Hepatocyte (in vitro differentiated cells): Measurements from ENCODE around the gene INTS11. TPM values are rescaled to one million over a fixed set of nuclear protein-coding genes. Genes with fewer than 3 reads are reported as not detected.

ENCODE experiments used
- DNase-seq: peaks from one replicate; pipeline ENCODE4 v3.0.0-alpha.2; 2016; ENCODE audit warnings: low spot score
- H2AFZ ChIP-seq: fragments of 200-600 bp; sonication (generic); 2 replicates; pipeline ENCODE4 v1.6.0; 2016; ENCODE audit warnings: antibody characterized with exemption, mild to moderate bottlenecking
- H3K27ac ChIP-seq: fragments of 200-600 bp; sonication (generic); 2 replicates; pipeline ENCODE4 v1.5.1; 2016; ENCODE audit warnings: mild to moderate bottlenecking
- H3K27me3 ChIP-seq: fragments of 200-600 bp; sonication (generic); 2 replicates; pipeline ENCODE4 v1.6.1; 2016
- H3K36me3 ChIP-seq: fragments of 200-600 bp; sonication (generic); replicated peaks from 2 replicates; pipeline ENCODE4 v1.5.1; 2016; ENCODE audit warnings: low read depth; ENCODE audit not compliant: insufficient read depth
- H3K4me1 ChIP-seq: fragments of 200-600 bp; sonication (generic); 2 replicates; pipeline ENCODE4 v1.5.1; 2016; ENCODE audit warnings: mild to moderate bottlenecking, moderate library complexity; ENCODE audit not compliant: insufficient read depth
- H3K4me2 ChIP-seq: fragments of 200-600 bp; sonication (generic); 2 replicates; pipeline ENCODE4 v1.6.0; 2016
- H3K4me3 ChIP-seq: fragments of 200-600 bp; sonication (generic); 2 replicates; pipeline ENCODE4 v1.5.1; 2016; ENCODE audit warnings: mild to moderate bottlenecking
- H3K79me2 ChIP-seq: fragments of 200-600 bp; sonication (generic); 2 replicates; pipeline ENCODE4 v1.6.0; 2017; ENCODE audit warnings: mild to moderate bottlenecking
- H3K9me2 ChIP-seq: fragments of 200-600 bp; sonication (generic); replicated peaks from 2 replicates; pipeline ENCODE4 v1.6.0; 2017; ENCODE audit warnings: mild to moderate bottlenecking; ENCODE audit not compliant: insufficient read depth
- H3K9me3 ChIP-seq: fragments of 200-600 bp; sonication (generic); 2 replicates; pipeline ENCODE4 v1.5.1; 2016; ENCODE audit warnings: low read depth, mild to moderate bottlenecking
- H4K20me1 ChIP-seq: fragments of 200-600 bp; sonication (generic); 2 replicates; pipeline ENCODE4 v1.6.0; 2016; ENCODE audit warnings: mild to moderate bottlenecking; ENCODE audit not compliant: insufficient read depth, poor library complexity, severe bottlenecking
- CTCF ChIP-seq: fragments of 200-600 bp; sonication (generic); IDR thresholded peaks from 2 replicates; pipeline ENCODE4 v1.5.1; 2016; ENCODE audit warnings: antibody characterized with exemption, mild to moderate bottlenecking; ENCODE audit not compliant: poor library complexity
- EZH2 ChIP-seq: fragments of 200-600 bp; sonication (generic); IDR thresholded peaks from 2 replicates; pipeline ENCODE4 v1.6.1; 2016; ENCODE audit warnings: antibody characterized with exemption, mild to moderate bottlenecking, borderline replicate concordance
- EZH2phosphoT487 ChIP-seq: fragments of 200-600 bp; sonication (generic); IDR thresholded peaks from one replicate; pipeline ENCODE4 v1.6.1; 2018; ENCODE audit warnings: antibody characterized with exemption, mild to moderate bottlenecking, low read depth, moderate library complexity; ENCODE audit not compliant: unreplicated experiment, severe bottlenecking
- WGBS: methylation state at CpG from one replicate; pipeline ENCODE4 v1.1.6; 2016; ENCODE audit warnings: low lambda C conversion rate; ENCODE audit errors: missing lambda C conversion rate; 5-methylcytosine and 5-hydroxymethylcytosine counted together
- polyA plus RNA-seq: library from polyadenylated mRNA; unstranded; fragments of >200 nt; fragmentation: Nextera tagmentation; extraction: Ambion mirVana; gene quantifications from 2 replicates; pipeline ENCODE4 v1.2.1, GENCODE V29; 2016
- total RNA-seq: library from RNA; depleted of rRNA; stranded (reverse); fragments of >200 nt; gene quantifications from 2 replicates; pipeline ENCODE4 v1.2.3, GENCODE V29; 2014

INTS11 gene
- total and polyA plus RNA-seq, 2 experiments from 2014 or later: 80.4 to 80.6 TPM

DNA sequence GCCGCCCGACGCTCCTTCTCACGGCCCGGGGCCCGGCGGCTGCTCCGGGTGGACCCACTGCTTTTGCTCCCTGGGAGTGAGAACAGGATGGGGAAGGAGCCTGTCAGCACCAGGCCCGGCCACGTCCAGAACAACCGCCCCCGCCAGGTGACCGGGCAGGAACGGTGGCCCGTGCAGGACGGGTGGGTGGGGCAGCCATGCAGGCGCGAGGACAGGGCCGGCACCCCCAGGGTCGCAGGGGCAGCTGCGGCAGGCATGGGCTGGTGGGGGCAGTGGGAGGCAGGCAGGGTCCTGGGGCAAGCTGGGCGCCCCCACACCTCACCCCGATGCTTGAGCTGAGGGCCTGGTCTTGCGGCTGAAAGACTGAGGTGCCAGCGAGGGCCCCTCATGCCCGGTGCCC lies 12.0 kb upstream of the INTS11 start:
- DNase-seq: no peak
- Histone ChIP-seq H3K27me3 (no peaks in the 10 kb centered on the region), H3K27ac (no peak overlapping the region), H3K9me3 (no peaks in the 10 kb centered on the region), H2AFZ (no peak overlapping the region), H3K4me3 (no peak overlapping the region), H3K79me2 (no peaks in the 10 kb centered on the region), H3K9me2 (no peaks in the 10 kb centered on the region), H3K4me2 (no peak overlapping the region), H3K36me3 (no peaks in the 10 kb centered on the region), H3K4me1 (peaks cover 2% of the 10 kb centered on the region), H4K20me1 (no peaks in the 10 kb centered on the region)
- TF ChIP-seq EZH2 (no peak), CTCF (no peak), EZH2phosphoT487 (no peak)
- 97% methylated on average over 23 of the region's 26 CpGs for WGBS

DNA sequence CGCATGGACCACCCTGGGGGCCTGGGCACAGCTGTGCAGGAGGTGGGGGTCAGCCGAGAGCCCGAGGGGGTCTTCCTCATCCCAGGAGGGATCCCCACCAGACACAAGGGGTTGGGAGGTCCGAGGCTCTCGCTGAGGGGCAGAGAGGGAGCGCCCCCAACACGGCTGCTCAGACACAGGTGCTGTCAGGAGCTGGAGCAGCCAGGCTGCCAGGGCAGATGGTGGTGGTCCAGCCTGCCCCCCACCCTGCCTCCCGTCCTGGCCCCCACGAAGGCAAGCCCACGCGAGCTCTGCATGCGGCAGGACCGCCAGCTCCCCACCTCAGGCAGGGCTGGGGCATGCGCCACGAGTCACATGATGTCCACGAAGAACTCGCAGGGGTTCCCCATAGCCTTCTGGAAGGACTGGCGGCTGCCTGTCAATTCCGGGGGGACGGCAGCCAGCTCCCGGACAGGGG lies 11.4 kb upstream of the INTS11 start:
- Histone ChIP-seq H3K27ac (no peak overlapping the region), H3K36me3 (no peaks in the 10 kb centered on the region), H4K20me1 (no peaks in the 10 kb centered on the region), H3K9me3 (no peaks in the 10 kb centered on the region), H3K4me3 (no peak overlapping the region), H3K27me3 (no peaks in the 10 kb centered on the region), H3K79me2 (no peaks in the 10 kb centered on the region), H3K4me2 (no peak overlapping the region), H3K4me1 (peaks cover 8% of the 10 kb centered on the region), H3K9me2 (no peaks in the 10 kb centered on the region), H2AFZ (no peak overlapping the region)
- 100% methylated on average over 11 of the region's 21 CpGs for WGBS
- TF ChIP-seq CTCF (no peak), EZH2 (no peak)
- DNase-seq: no peak

- Histone ChIP-seq H3K27me3 (no peaks in the 10 kb centered on the region), H3K36me3 (no peaks in the 10 kb centered on the region), H3K27ac (no peak overlapping the region), H2AFZ (no peak overlapping the region), H3K9me3 (no peaks in the 10 kb centered on the region), H3K9me2 (no peaks in the 10 kb centered on the region), H3K79me2 (no peaks in the 10 kb centered on the region), H4K20me1 (no peaks in the 10 kb centered on the region), H3K4me1 (peaks cover 13% of the 10 kb centered on the region), H3K4me3 (no peak overlapping the region), H3K4me2 (no peak overlapping the region)
- WGBS: 85% methylated on average over 16 of the region's 16 CpGs
- no peak for TF ChIP-seq EZH2phosphoT487
- TF ChIP-seq CTCF: no peak
- no peak for TF ChIP-seq EZH2
- DNase-seq: no peak
Measured at GRCh38 chr1:1335283-1335682, 10.8 kb upstream of the INTS11 start.

DNA sequence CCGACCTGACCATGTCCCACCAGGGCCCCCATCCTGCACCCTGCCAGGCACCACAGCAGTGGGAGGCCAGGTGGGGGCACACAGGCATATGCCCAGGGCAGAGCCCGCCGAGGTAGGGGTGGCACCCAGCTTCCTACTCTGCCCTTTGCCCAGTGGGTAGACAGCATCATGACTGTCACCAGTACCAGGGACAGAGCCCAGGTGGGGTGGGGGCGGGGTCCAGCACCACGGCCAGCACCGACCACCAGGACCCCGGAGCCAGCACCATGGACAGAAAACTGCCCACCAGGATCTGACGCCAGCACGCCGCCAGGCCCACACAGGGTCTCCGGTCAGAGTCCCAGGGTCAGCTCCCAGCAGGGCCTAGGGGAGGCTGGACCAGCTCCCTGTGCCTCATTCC lies 10.4 kb upstream of the INTS11 start:
- H4K20me1 ChIP-seq: no peaks in the 10 kb centered on the region
- TF ChIP-seq EZH2phosphoT487: no peak
- TF ChIP-seq CTCF: no peak
- TF ChIP-seq EZH2: no peak
- H3K4me2 ChIP-seq: no peak overlapping the region
- peaks cover 15% of the 10 kb centered on the region for H3K4me1 ChIP-seq
- no peaks in the 10 kb centered on the region for H3K9me2 ChIP-seq
- no peaks in the 10 kb centered on the region for H3K9me3 ChIP-seq
- DNase-seq: no peak
- no peaks in the 10 kb centered on the region for H3K27me3 ChIP-seq
- no peak overlapping the region for H3K27ac ChIP-seq
- no peaks in the 10 kb centered on the region for H3K79me2 ChIP-seq
- H2AFZ ChIP-seq: no peak overlapping the region
- H3K4me3 ChIP-seq: no peak overlapping the region
- H3K36me3 ChIP-seq: no peaks in the 10 kb centered on the region
- 54% methylated on average over 11 of the region's 11 CpGs for WGBS
